Measurements from ENCODE around the gene MAST4. TPM values are rescaled to one million over a fixed set of nuclear protein-coding genes. Genes with fewer than 3 reads are reported as not detected.

MAST4 gene
- total RNA-seq, 2 experiments from 2014 or later = 1.3 to 21.9 TPM

DNA sequence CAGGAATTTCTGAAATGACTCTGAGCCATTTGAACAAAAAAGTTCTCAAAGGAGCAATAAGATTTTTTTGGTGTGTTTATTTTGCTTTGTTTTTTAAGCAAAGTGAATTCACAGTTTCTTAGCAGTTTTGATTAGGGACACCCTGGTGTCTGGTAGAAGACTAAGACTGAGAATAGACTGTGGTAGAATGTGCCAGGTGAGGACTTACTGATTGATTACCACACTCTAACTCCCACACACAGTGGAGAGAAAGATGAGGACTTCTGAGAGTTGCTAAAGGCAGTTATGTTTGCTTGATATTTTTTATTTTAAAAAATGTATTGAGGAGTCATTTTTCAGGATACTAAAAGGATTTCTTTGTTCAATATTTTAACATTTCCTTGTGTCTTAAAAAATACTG lies 425.3 kb downstream of the MAST4 start:
- H3K4me1 ChIP-seq (ENCODE audit: insufficient read depth, low read length, poor library complexity, severe bottlenecking) = no peaks in the 10 kb centered on the region
- no TSS peak for BruUV-seq (replicated peaks)
- H3K36me3 ChIP-seq (ENCODE audit: insufficient read depth, low read length) = no peaks in the 10 kb centered on the region
- ChIA-PET CTCF (ENCODE audit: unreplicated experiment) (no interaction called here), POLR2A (interaction anchor here (2.4 kb wide), 1 partner anchor 12 kb away, joined by 9 read pairs; no protein-coding TSS in a partner anchor)
- no peak overlapping the region for H2AFZ ChIP-seq (ENCODE audit: low read length)
- H3K27ac ChIP-seq (ENCODE audit: low read depth, low read length, poor library complexity, severe bottlenecking) = no peak overlapping the region
- H4K20me1 ChIP-seq (ENCODE audit: insufficient read depth, low read length) = no peaks in the 10 kb centered on the region
- intact Hi-C loops (cut with micrococcal nuclease; ENCODE audit: unreplicated experiment) = no loop called here
- no peaks in the 10 kb centered on the region for H3K9me2 ChIP-seq (ENCODE audit: insufficient read depth, low read length)
- TF ChIP-seq EZH2phosphoT487 (IDR thresholded peaks at IDR 0.05; ENCODE audit: borderline replicate concordance, low read depth, low read length) = no peak
- TF ChIP-seq, protein P1, sequence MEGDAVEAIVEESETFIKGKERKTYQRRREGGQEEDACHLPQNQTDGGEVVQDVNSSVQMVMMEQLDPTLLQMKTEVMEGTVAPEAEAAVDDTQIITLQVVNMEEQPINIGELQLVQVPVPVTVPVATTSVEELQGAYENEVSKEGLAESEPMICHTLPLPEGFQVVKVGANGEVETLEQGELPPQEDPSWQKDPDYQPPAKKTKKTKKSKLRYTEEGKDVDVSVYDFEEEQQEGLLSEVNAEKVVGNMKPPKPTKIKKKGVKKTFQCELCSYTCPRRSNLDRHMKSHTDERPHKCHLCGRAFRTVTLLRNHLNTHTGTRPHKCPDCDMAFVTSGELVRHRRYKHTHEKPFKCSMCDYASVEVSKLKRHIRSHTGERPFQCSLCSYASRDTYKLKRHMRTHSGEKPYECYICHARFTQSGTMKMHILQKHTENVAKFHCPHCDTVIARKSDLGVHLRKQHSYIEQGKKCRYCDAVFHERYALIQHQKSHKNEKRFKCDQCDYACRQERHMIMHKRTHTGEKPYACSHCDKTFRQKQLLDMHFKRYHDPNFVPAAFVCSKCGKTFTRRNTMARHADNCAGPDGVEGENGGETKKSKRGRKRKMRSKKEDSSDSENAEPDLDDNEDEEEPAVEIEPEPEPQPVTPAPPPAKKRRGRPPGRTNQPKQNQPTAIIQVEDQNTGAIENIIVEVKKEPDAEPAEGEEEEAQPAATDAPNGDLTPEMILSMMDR (conservative IDR thresholded peaks at IDR 0.05; ENCODE audit: low read length) = no peak
- no peak overlapping the region for H3K4me2 ChIP-seq (ENCODE audit: low read length)
- no peak overlapping the region for H3K4me3 ChIP-seq (ENCODE audit: low read depth, low read length, poor library complexity, severe bottlenecking)
- no peaks in the 10 kb centered on the region for H3K9me3 ChIP-seq (ENCODE audit: low read length)
- no peak for DNase-seq (ENCODE audit: low spot score)
- no peaks in the 10 kb centered on the region for H3K79me2 ChIP-seq (ENCODE audit: insufficient read depth, low read depth, low read length)

DNA sequence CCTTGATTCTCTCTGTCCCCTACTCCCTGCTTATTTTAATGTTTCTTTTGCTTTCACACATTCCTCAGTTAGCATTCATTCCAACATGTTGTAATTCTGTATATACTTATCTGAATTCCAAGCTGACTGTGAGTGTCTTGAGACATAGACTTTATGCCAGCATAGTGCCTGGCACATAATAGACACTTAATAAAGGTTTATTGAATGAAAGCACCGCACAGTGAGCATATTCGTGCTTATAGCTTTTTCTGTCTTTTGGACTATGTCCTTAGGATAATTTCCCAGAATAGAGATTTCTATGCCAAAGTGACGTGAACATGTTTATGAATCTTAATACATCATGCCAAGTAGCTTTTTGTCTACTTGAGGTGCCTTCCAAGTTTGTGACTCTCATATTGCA lies 425.8 kb downstream of the MAST4 start:
- ChIA-PET CTCF (ENCODE audit: unreplicated experiment) (no interaction called here), POLR2A (interaction anchor here (1.2 to 2.4 kb wide), 2 partner anchors 11 to 12 kb away, joined by 3 to 9 read pairs; no protein-coding TSS in a partner anchor)
- BruUV-seq (replicated peaks) = no TSS peak
- Histone ChIP-seq H4K20me1 (ENCODE audit: insufficient read depth, low read length) (no peaks in the 10 kb centered on the region), H3K9me2 (ENCODE audit: insufficient read depth, low read length) (no peaks in the 10 kb centered on the region), H2AFZ (ENCODE audit: low read length) (no peak overlapping the region), H3K27ac (ENCODE audit: low read depth, low read length, poor library complexity, severe bottlenecking) (no peak overlapping the region), H3K79me2 (ENCODE audit: insufficient read depth, low read depth, low read length) (no peaks in the 10 kb centered on the region), H3K36me3 (ENCODE audit: insufficient read depth, low read length) (no peaks in the 10 kb centered on the region), H3K4me2 (ENCODE audit: low read length) (no peak overlapping the region), H3K9me3 (ENCODE audit: low read length) (no peaks in the 10 kb centered on the region), H3K4me3 (ENCODE audit: low read depth, low read length, poor library complexity, severe bottlenecking) (no peak overlapping the region), H3K4me1 (ENCODE audit: insufficient read depth, low read length, poor library complexity, severe bottlenecking) (no peaks in the 10 kb centered on the region)
- DNase-seq (ENCODE audit: low spot score) = no peak
- intact Hi-C loops (cut with micrococcal nuclease; ENCODE audit: unreplicated experiment) = no loop called here
- TF ChIP-seq, protein P1 (conservative IDR thresholded peaks at IDR 0.05; ENCODE audit: low read length) = no peak
- TF ChIP-seq EZH2phosphoT487 (IDR thresholded peaks at IDR 0.05; ENCODE audit: borderline replicate concordance, low read depth, low read length) = no peak

DNA sequence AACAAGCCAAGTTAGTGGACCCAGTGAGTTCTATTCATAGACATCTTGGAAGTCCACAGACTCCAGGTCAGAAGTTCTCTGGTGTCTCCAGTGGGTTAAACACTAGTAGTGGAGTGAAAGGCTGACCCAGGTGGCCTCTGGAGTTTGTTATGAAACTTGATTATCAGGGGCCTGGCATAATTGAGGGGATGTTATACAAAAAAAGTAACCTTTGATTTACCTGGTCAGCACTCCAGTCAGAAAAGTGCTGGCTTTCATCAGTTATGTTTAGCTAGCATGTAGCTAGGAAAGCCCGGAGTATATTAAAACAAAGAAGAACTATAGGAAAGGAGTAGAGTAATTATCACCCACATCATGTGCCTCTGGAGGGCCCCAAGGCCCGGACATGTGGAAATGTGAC lies 429.3 kb downstream of the MAST4 start:
- POLR2A ChIA-PET = no interaction called here
- no peak for TF ChIP-seq EZH2phosphoT487 (IDR thresholded peaks at IDR 0.05; ENCODE audit: borderline replicate concordance, low read depth, low read length)
- TF ChIP-seq, protein P1 (conservative IDR thresholded peaks at IDR 0.05; ENCODE audit: low read length) = no peak
- Histone ChIP-seq H3K27ac (ENCODE audit: low read depth, low read length, poor library complexity, severe bottlenecking) (no peak overlapping the region), H3K4me3 (ENCODE audit: low read depth, low read length, poor library complexity, severe bottlenecking) (no peak overlapping the region), H3K4me2 (ENCODE audit: low read length) (no peak overlapping the region), H3K36me3 (ENCODE audit: insufficient read depth, low read length) (no peaks in the 10 kb centered on the region), H3K9me2 (ENCODE audit: insufficient read depth, low read length) (no peaks in the 10 kb centered on the region), H3K4me1 (ENCODE audit: insufficient read depth, low read length, poor library complexity, severe bottlenecking) (no peaks in the 10 kb centered on the region), H3K9me3 (ENCODE audit: low read length) (no peaks in the 10 kb centered on the region), H2AFZ (ENCODE audit: low read length) (no peak overlapping the region), H4K20me1 (ENCODE audit: insufficient read depth, low read length) (no peaks in the 10 kb centered on the region), H3K79me2 (ENCODE audit: insufficient read depth, low read depth, low read length) (no peaks in the 10 kb centered on the region)
- CTCF ChIA-PET (ENCODE audit: unreplicated experiment) = no interaction called here
- BruUV-seq (replicated peaks) = no TSS peak
- no peak for DNase-seq (ENCODE audit: low spot score)
- intact Hi-C loops (cut with micrococcal nuclease; ENCODE audit: unreplicated experiment) = no loop called here
